ENCODE data around the gene DPY30. TPM values are rescaled to one million over a fixed set of nuclear protein-coding genes. Genes with fewer than 3 reads are reported as not detected.

The DPY30 gene
- total RNA-seq, 4 donors from 2014 or later: 29.5 to 45.4 (median 36.3) TPM

- no peaks in the 10 kb centered on the region for H3K4me1 ChIP-seq
- DNase-seq: no peak
- no peaks in the 10 kb centered on the region for H3K36me3 ChIP-seq
- no peak overlapping the region for H3K4me3 ChIP-seq
- no peak for TF ChIP-seq POLR2A (IDR thresholded peaks at IDR 0.05)
- no peak for TF ChIP-seq CTCF (IDR thresholded peaks at IDR 0.05)
- no peak overlapping the region for H3K27ac ChIP-seq
- no peaks in the 10 kb centered on the region for H3K9me3 ChIP-seq
- no peaks in the 10 kb centered on the region for H3K27me3 ChIP-seq
Measured at GRCh38 chr2:31997653-31998052, 42.0 kb downstream of the DPY30 start.

GRCh38 chr2:31996571-31997150 is 42.9 kb downstream of the DPY30 start:
- Histone ChIP-seq H3K27ac (no peak overlapping the region), H3K4me1 (no peaks in the 10 kb centered on the region), H3K4me3 (no peak overlapping the region), H3K36me3 (no peaks in the 10 kb centered on the region), H3K27me3 (no peaks in the 10 kb centered on the region), H3K9me3 (no peaks in the 10 kb centered on the region)
- no peak for DNase-seq
- TF ChIP-seq CTCF (IDR thresholded peaks at IDR 0.05): no peak
- TF ChIP-seq POLR2A (IDR thresholded peaks at IDR 0.05): no peak

GRCh38 chr2:31992934-31993333 is 46.7 kb downstream of the DPY30 start:
- DNase-seq: no peak
- TF ChIP-seq CTCF (IDR thresholded peaks at IDR 0.05): no peak
- no peak for TF ChIP-seq POLR2A (IDR thresholded peaks at IDR 0.05)
- Histone ChIP-seq H3K27me3 (no peaks in the 10 kb centered on the region), H3K9me3 (no peaks in the 10 kb centered on the region), H3K4me3 (no peak overlapping the region), H3K27ac (no peak overlapping the region), H3K36me3 (no peaks in the 10 kb centered on the region), H3K4me1 (no peaks in the 10 kb centered on the region)

- H3K4me1 ChIP-seq: no peaks in the 10 kb centered on the region
- TF ChIP-seq CTCF (IDR thresholded peaks at IDR 0.05): no peak
- no peak for TF ChIP-seq POLR2A (IDR thresholded peaks at IDR 0.05)
- H3K4me3 ChIP-seq: no peak overlapping the region
- no peaks in the 10 kb centered on the region for H3K27me3 ChIP-seq
- H3K27ac ChIP-seq: no peak overlapping the region
- H3K9me3 ChIP-seq: no peaks in the 10 kb centered on the region
- DNase-seq: no peak
- H3K36me3 ChIP-seq: no peaks in the 10 kb centered on the region
Measured at GRCh38 chr2:31992025-31992579, 47.5 kb downstream of the DPY30 start.

- Histone ChIP-seq H3K36me3 (no peaks in the 10 kb centered on the region), H3K9me3 (no peaks in the 10 kb centered on the region), H3K4me3 (no peak overlapping the region), H3K27ac (no peak overlapping the region), H3K27me3 (no peaks in the 10 kb centered on the region), H3K4me1 (no peaks in the 10 kb centered on the region)
- TF ChIP-seq POLR2A (IDR thresholded peaks at IDR 0.05): no peak
- no peak for DNase-seq
Measured at GRCh38 chr2:31989946-31990345, 49.7 kb downstream of the DPY30 start.

- H3K36me3 ChIP-seq: no peaks in the 10 kb centered on the region
- no peak overlapping the region for H3K27ac ChIP-seq
- H3K4me1 ChIP-seq: no peaks in the 10 kb centered on the region
- no peak overlapping the region for H3K4me3 ChIP-seq
- TF ChIP-seq CTCF (IDR thresholded peaks at IDR 0.05): no peak
- no peak for TF ChIP-seq POLR2A (IDR thresholded peaks at IDR 0.05)
- H3K9me3 ChIP-seq: no peaks in the 10 kb centered on the region
- H3K27me3 ChIP-seq: no peaks in the 10 kb centered on the region
- no peak for DNase-seq
Measured at GRCh38 chr2:31987454-31988220, 52.0 kb downstream of the DPY30 start.
